Hepatocyte (in vitro differentiated cells): ENCODE results near the gene EEF2KMT. TPM values are rescaled to one million over a fixed set of nuclear protein-coding genes. Genes with fewer than 3 reads are reported as not detected.

ENCODE experiments used
- DNase-seq: peaks from one replicate; pipeline ENCODE4 v3.0.0-alpha.2; 2016; ENCODE audit warnings: low spot score
- H2AFZ ChIP-seq: fragments of 200-600 bp; sonication (generic); 2 replicates; pipeline ENCODE4 v1.6.0; 2016; ENCODE audit warnings: antibody characterized with exemption, mild to moderate bottlenecking
- H3K27ac ChIP-seq: fragments of 200-600 bp; sonication (generic); 2 replicates; pipeline ENCODE4 v1.5.1; 2016; ENCODE audit warnings: mild to moderate bottlenecking
- H3K27me3 ChIP-seq: fragments of 200-600 bp; sonication (generic); 2 replicates; pipeline ENCODE4 v1.6.1; 2016
- H3K36me3 ChIP-seq: fragments of 200-600 bp; sonication (generic); replicated peaks from 2 replicates; pipeline ENCODE4 v1.5.1; 2016; ENCODE audit warnings: low read depth; ENCODE audit not compliant: insufficient read depth
- H3K4me1 ChIP-seq: fragments of 200-600 bp; sonication (generic); 2 replicates; pipeline ENCODE4 v1.5.1; 2016; ENCODE audit warnings: mild to moderate bottlenecking, moderate library complexity; ENCODE audit not compliant: insufficient read depth
- H3K4me2 ChIP-seq: fragments of 200-600 bp; sonication (generic); 2 replicates; pipeline ENCODE4 v1.6.0; 2016
- H3K4me3 ChIP-seq: fragments of 200-600 bp; sonication (generic); 2 replicates; pipeline ENCODE4 v1.5.1; 2016; ENCODE audit warnings: mild to moderate bottlenecking
- H3K79me2 ChIP-seq: fragments of 200-600 bp; sonication (generic); 2 replicates; pipeline ENCODE4 v1.6.0; 2017; ENCODE audit warnings: mild to moderate bottlenecking
- H3K9me2 ChIP-seq: fragments of 200-600 bp; sonication (generic); replicated peaks from 2 replicates; pipeline ENCODE4 v1.6.0; 2017; ENCODE audit warnings: mild to moderate bottlenecking; ENCODE audit not compliant: insufficient read depth
- H3K9me3 ChIP-seq: fragments of 200-600 bp; sonication (generic); 2 replicates; pipeline ENCODE4 v1.5.1; 2016; ENCODE audit warnings: low read depth, mild to moderate bottlenecking
- H4K20me1 ChIP-seq: fragments of 200-600 bp; sonication (generic); 2 replicates; pipeline ENCODE4 v1.6.0; 2016; ENCODE audit warnings: mild to moderate bottlenecking; ENCODE audit not compliant: insufficient read depth, poor library complexity, severe bottlenecking
- EZH2 ChIP-seq: fragments of 200-600 bp; sonication (generic); IDR thresholded peaks from 2 replicates; pipeline ENCODE4 v1.6.1; 2016; ENCODE audit warnings: antibody characterized with exemption, mild to moderate bottlenecking, borderline replicate concordance
- EZH2phosphoT487 ChIP-seq: fragments of 200-600 bp; sonication (generic); IDR thresholded peaks from one replicate; pipeline ENCODE4 v1.6.1; 2018; ENCODE audit warnings: antibody characterized with exemption, mild to moderate bottlenecking, low read depth, moderate library complexity; ENCODE audit not compliant: unreplicated experiment, severe bottlenecking
- WGBS: methylation state at CpG from one replicate; pipeline ENCODE4 v1.1.6; 2016; ENCODE audit warnings: low lambda C conversion rate; ENCODE audit errors: missing lambda C conversion rate; 5-methylcytosine and 5-hydroxymethylcytosine counted together
- polyA plus RNA-seq: library from polyadenylated mRNA; unstranded; fragments of >200 nt; fragmentation: Nextera tagmentation; extraction: Ambion mirVana; gene quantifications from 2 replicates; pipeline ENCODE4 v1.2.1, GENCODE V29; 2016
- total RNA-seq: library from RNA; depleted of rRNA; stranded (reverse); fragments of >200 nt; gene quantifications from 2 replicates; pipeline ENCODE4 v1.2.3, GENCODE V29; 2014
- TF ChIP-seq, protein P1 (sequence below): fragments of 200-600 bp; sonication (generic); IDR thresholded peaks from 2 replicates; pipeline ENCODE4 v1.5.1; 2016; ENCODE audit warnings: antibody characterized with exemption, mild to moderate bottlenecking; ENCODE audit not compliant: poor library complexity

Gene EEF2KMT
- total and polyA plus RNA-seq, 2 experiments from 2014 or later = 5.8 to 16.7 TPM

DNA sequence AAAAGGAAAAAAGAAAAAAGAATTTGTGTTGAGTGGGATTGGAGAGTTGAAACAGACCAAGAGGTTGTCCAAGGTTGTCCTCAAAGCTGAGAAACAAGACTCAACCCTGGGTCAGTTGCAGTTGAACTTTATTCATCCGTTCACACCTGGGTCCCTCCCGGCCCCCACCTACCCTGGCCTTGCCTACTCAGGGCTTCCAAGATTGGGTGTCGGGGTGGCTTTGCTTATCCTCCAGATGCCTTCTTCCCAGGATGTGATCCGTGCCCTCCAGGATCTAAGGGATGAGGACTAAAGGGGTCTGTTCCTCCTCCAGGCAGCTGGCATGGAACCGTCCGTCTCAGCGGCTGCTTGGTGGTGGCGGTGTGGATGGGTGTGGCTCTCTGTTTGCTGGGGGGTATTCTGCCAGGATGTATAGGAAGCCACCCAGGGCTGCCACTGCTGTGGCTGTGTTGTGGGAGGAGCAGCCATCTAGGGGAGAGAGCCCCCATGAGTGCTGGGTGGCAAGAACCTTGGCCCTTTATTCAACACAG, 53.5 kb downstream of the EEF2KMT start:
- no peaks in the 10 kb centered on the region for H3K27me3 ChIP-seq
- DNase-seq = no peak
- TF ChIP-seq EZH2 = no peak
- TF ChIP-seq, protein P1, sequence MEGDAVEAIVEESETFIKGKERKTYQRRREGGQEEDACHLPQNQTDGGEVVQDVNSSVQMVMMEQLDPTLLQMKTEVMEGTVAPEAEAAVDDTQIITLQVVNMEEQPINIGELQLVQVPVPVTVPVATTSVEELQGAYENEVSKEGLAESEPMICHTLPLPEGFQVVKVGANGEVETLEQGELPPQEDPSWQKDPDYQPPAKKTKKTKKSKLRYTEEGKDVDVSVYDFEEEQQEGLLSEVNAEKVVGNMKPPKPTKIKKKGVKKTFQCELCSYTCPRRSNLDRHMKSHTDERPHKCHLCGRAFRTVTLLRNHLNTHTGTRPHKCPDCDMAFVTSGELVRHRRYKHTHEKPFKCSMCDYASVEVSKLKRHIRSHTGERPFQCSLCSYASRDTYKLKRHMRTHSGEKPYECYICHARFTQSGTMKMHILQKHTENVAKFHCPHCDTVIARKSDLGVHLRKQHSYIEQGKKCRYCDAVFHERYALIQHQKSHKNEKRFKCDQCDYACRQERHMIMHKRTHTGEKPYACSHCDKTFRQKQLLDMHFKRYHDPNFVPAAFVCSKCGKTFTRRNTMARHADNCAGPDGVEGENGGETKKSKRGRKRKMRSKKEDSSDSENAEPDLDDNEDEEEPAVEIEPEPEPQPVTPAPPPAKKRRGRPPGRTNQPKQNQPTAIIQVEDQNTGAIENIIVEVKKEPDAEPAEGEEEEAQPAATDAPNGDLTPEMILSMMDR = no peak
- no peak for TF ChIP-seq EZH2phosphoT487
- no peak overlapping the region for H3K4me3 ChIP-seq
- H3K9me2 ChIP-seq = no peaks in the 10 kb centered on the region
- 90% methylated on average over 8 of the region's 8 CpGs for WGBS
- H2AFZ ChIP-seq = no peak overlapping the region
- no peaks in the 10 kb centered on the region for H4K20me1 ChIP-seq
- no peaks in the 10 kb centered on the region for H3K36me3 ChIP-seq
- peaks cover 11% of the 10 kb centered on the region for H3K4me1 ChIP-seq
- H3K79me2 ChIP-seq = no peaks in the 10 kb centered on the region
- no peaks in the 10 kb centered on the region for H3K9me3 ChIP-seq
- no peak overlapping the region for H3K4me2 ChIP-seq
- H3K27ac ChIP-seq = no peak overlapping the region

DNA sequence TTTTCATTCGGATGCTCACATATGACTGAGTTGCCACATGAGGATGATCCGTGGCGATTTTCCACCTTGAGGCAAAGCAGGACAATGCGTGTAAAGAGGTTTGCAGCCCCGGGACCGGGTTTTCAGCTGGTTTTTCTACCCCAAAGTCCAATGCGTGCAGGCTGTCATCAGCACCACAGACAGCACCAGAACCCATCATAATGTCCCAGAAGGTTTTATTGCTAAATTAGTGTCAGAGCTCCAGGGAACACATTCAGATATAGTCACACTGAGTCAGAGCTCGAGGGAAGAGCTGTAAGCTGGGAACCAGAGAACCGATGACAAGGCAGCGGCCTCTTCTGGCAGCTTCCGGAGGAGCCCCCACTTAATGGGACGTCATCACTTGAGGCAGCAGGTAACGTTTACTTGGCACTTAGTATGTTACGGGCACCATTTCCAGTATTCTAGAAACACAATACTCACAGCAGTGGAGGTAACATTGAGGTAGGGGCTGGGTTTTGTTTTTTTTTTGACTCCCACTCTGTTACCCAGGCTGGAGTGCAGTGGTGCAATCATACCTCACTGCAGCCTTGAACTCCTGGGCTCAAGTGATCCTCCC, 54.9 kb downstream of the EEF2KMT start:
- Histone ChIP-seq H3K79me2 (no peaks in the 10 kb centered on the region), H3K4me3 (no peak overlapping the region), H3K4me1 (peaks cover 11% of the 10 kb centered on the region), H3K9me3 (no peaks in the 10 kb centered on the region), H2AFZ (no peak overlapping the region), H3K36me3 (no peaks in the 10 kb centered on the region), H3K27ac (no peak overlapping the region), H3K9me2 (no peaks in the 10 kb centered on the region), H3K4me2 (no peak overlapping the region), H3K27me3 (no peaks in the 10 kb centered on the region), H4K20me1 (no peaks in the 10 kb centered on the region)
- WGBS = 57% methylated on average over 14 of the region's 14 CpGs
- DNase-seq = peak; percentile 49
- TF ChIP-seq, protein P1 = peak; percentile 28
- no peak for TF ChIP-seq EZH2
- TF ChIP-seq EZH2phosphoT487 = no peak

DNA sequence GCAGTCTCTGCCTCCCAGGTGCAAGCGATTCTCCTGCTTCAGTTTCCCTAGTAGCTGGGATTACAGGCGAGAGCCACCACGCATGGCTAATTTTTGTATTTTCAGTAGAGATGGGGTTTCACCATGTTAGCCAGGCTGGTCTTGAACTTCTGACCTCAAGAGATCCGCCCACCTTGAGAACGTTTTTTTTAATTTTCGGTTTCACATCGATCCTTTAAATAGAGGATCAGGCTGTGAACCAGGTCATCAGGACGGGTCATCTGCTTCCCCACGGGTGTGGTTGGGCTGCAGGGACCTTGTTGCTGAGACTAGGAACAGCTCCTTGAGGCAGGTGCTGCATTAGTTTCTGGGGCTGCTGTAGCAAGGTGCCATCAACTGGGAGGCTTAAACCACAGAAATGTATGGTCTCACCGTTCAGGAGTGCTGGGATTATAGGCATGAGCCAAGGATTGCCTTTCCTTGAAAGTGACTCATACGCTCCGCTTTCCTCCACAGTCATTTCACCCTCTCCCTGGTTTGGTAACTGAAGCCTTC, 55.9 kb downstream of the EEF2KMT start:
- H3K36me3 ChIP-seq = no peaks in the 10 kb centered on the region
- peak; percentile 42 for DNase-seq
- TF ChIP-seq, protein P1 = no peak
- no peak for TF ChIP-seq EZH2
- TF ChIP-seq EZH2phosphoT487 = no peak
- 77% methylated on average over 12 of the region's 12 CpGs for WGBS
- no peaks in the 10 kb centered on the region for H3K9me2 ChIP-seq
- H3K9me3 ChIP-seq = no peaks in the 10 kb centered on the region
- H2AFZ ChIP-seq = no peak overlapping the region
- no peaks in the 10 kb centered on the region for H3K79me2 ChIP-seq
- no peak overlapping the region for H3K4me3 ChIP-seq
- peaks cover 18% of the 10 kb centered on the region for H3K4me1 ChIP-seq
- no peak overlapping the region for H3K27ac ChIP-seq
- H3K4me2 ChIP-seq = no peak overlapping the region
- H3K27me3 ChIP-seq = no peaks in the 10 kb centered on the region
- H4K20me1 ChIP-seq = no peaks in the 10 kb centered on the region
